A549 (cell line): ENCODE results near the gene RARB. TPM values are rescaled to one million over a fixed set of nuclear protein-coding genes. Genes with fewer than 3 reads are reported as not detected.

Experiments
- ATAC-seq, 2 experiments: fragments of 200-7000 bp in 1 of 2; fragments of >200 bp in 1 of 2; cut with Nextera tagmentation in 1 of 2; cut with Tn5 transposase in 1 of 2; 3 replicates each; pipeline versions ENCODE4 v1.8.0 to v1.9.1; 2018 to 2020; ENCODE audit warnings: mild to moderate bottlenecking in 1 of 2, moderate library complexity in 1 of 2
- CTCF ChIA-PET: fragments of 300-600 bp; sonication (Branson Sonifier 250); formaldehyde crosslinking; extraction: SDS; loops from one replicate; lab custom pipeline; 2021; ENCODE audit warnings: antibody characterized with exemption, inconsistent platforms; lab: Yijun Ruan, JAX
- POLR2A ChIA-PET: fragments of 350-600 bp; formaldehyde crosslinking; extraction: SDS; loops from one replicate; lab custom pipeline; 2021; ENCODE audit warnings: antibody characterized with exemption, inconsistent platforms; lab: Yijun Ruan, JAX
- DNase-seq, 2 experiments: peaks; one replicate each; pipeline versions ENCODE4 v3.0.0 to v3.0.0-alpha.2; 2011 to 2016; ENCODE audit warnings: low read depth in 1 of 2, low spot score in 1 of 2
- FAIRE-seq: peaks from 2 replicates; lab custom pipeline; 2011; peaks lifted over from hg19 to GRCh38; lab: Jason Lieb, UNC
- H3K27ac ChIP-seq, 2 experiments: fragments of >200 bp; sonication (Bioruptor Twin); formaldehyde crosslinking; 3 replicates each; pipeline ENCODE4 v1.5.1; 2016 to 2017
- H3K4me1 ChIP-seq: fragments of >200 bp; sonication (Bioruptor Twin); formaldehyde crosslinking; 3 replicates; pipeline ENCODE4 v1.6.1; 2016
- H3K4me2 ChIP-seq: fragments of >200 bp; sonication (Bioruptor Twin); formaldehyde crosslinking; 3 replicates; pipeline ENCODE4 v1.6.1; 2016
- H3K4me3 ChIP-seq: fragments of >200 bp; sonication (Bioruptor Twin); formaldehyde crosslinking; 3 replicates; pipeline ENCODE4 v1.5.1; 2016
- H3K9me3 ChIP-seq: fragments of >200 bp; sonication (Bioruptor Twin); formaldehyde crosslinking; 3 replicates; pipeline ENCODE4 v1.6.1; 2016
- ATOH8 ChIP-seq: fragments of 250-450 bp; sonication (Bioruptor Pico); IDR thresholded peaks from 2 replicates; pipeline ENCODE4 v1.5.0; 2020; ENCODE audit warnings: low read depth, mild to moderate bottlenecking, moderate library complexity
- CBX2 ChIP-seq: fragments of 200-600 bp; sonication (generic); IDR thresholded peaks from 2 replicates; pipeline ENCODE4 v1.6.1; 2016; ENCODE audit warnings: low read depth, mild to moderate bottlenecking, borderline replicate concordance
- CBX8 ChIP-seq: fragments of 200-600 bp; sonication (generic); IDR thresholded peaks from 2 replicates; pipeline ENCODE4 v1.6.1; 2016
- CHD2 ChIP-seq: fragments of 150-350 bp; IDR thresholded peaks from 2 replicates; pipeline ENCODE4 v1.6.1; 2014; ENCODE audit warnings: low read length; ENCODE audit not compliant: partially characterized antibody
- EHF ChIP-seq: fragments of 250-450 bp; sonication (Bioruptor Pico); IDR thresholded peaks from 2 replicates; pipeline ENCODE4 v1.5.0; 2020; ENCODE audit warnings: mild to moderate bottlenecking
- ELK1 ChIP-seq: fragments of 150-350 bp; IDR thresholded peaks from 2 replicates; pipeline ENCODE4 v1.6.1; 2014; ENCODE audit warnings: low read depth, mild to moderate bottlenecking, low read length
- FOSB ChIP-seq: fragments of 250-450 bp; sonication (Bioruptor Pico); IDR thresholded peaks from 2 replicates; pipeline ENCODE4 v1.5.0; 2020; ENCODE audit warnings: mild to moderate bottlenecking, moderate library complexity
- FOXS1 ChIP-seq: fragments of 250-450 bp; sonication (Bioruptor Pico); IDR thresholded peaks from 2 replicates; pipeline ENCODE4 v1.5.0; 2020; ENCODE audit warnings: mild to moderate bottlenecking, moderate library complexity
- GATA3 ChIP-seq: IDR thresholded peaks from 2 replicates; pipeline ENCODE4 v1.6.1; 2012; ENCODE audit warnings: borderline replicate concordance
- HEYL ChIP-seq: fragments of 250-450 bp; sonication (Bioruptor Pico); IDR thresholded peaks from 2 replicates; pipeline ENCODE4 v1.8.0; 2021; ENCODE audit warnings: mild to moderate bottlenecking, moderate library complexity
- HOXB13 ChIP-seq: fragments of 250-450 bp; sonication (Bioruptor Pico); IDR thresholded peaks from 2 replicates; pipeline ENCODE4 v1.5.0; 2020; ENCODE audit warnings: low read depth, mild to moderate bottlenecking, moderate library complexity
- HOXB5 ChIP-seq: fragments of 250-450 bp; sonication (Bioruptor Pico); IDR thresholded peaks from 2 replicates; pipeline ENCODE4 v1.5.0; 2020; ENCODE audit warnings: mild to moderate bottlenecking, moderate library complexity
- JUN ChIP-seq, 2 experiments: fragments of >200 bp; sonication (Bioruptor Twin); formaldehyde crosslinking; IDR thresholded peaks; 2 replicates in 1 of 2; 3 replicates in 1 of 2; pipeline ENCODE4 v1.6.1; 2016 to 2017
- JUNB ChIP-seq: fragments of >200 bp; sonication (Bioruptor Twin); formaldehyde crosslinking; IDR thresholded peaks from 2 replicates; pipeline ENCODE4 v1.6.1; 2016
- MYC ChIP-seq: IDR thresholded peaks from 2 replicates; pipeline ENCODE4 v1.6.1; 2012; ENCODE audit warnings: mild to moderate bottlenecking, inconsistent platforms, low read length, improper control_type of control experiment, borderline replicate concordance
- NPAS2 ChIP-seq: fragments of 250-450 bp; sonication (Bioruptor Pico); IDR thresholded peaks from 2 replicates; pipeline ENCODE4 v1.8.0; 2022; ENCODE audit warnings: mild to moderate bottlenecking, moderate library complexity, borderline replicate concordance
- POLR2AphosphoS2 ChIP-seq: conservative IDR thresholded peaks from 2 replicates; pipeline ENCODE4 v1.6.1; 2012; ENCODE audit warnings: low read length, improper control_type of control experiment, inconsistent platforms
- REST ChIP-seq: fragments of 200-600 bp; sonication (generic); IDR thresholded peaks from 2 replicates; pipeline ENCODE4 v1.6.1; 2016; ENCODE audit warnings: antibody characterized with exemption, mild to moderate bottlenecking, moderate library complexity
- SMC3 ChIP-seq: fragments of >200 bp; sonication (Bioruptor Twin); formaldehyde crosslinking; IDR thresholded peaks from 3 replicates; pipeline ENCODE4 v1.6.1; 2018; ENCODE audit warnings: inconsistent platforms
- ZC3H11A ChIP-seq: fragments of 450-650 bp; IDR thresholded peaks from 2 replicates; pipeline ENCODE4 v1.6.1; 2014; ENCODE audit warnings: antibody characterized with exemption, mild to moderate bottlenecking
- ZNF302 ChIP-seq: fragments of 250-450 bp; sonication (Bioruptor Pico); IDR thresholded peaks from 2 replicates; pipeline ENCODE4 v1.9.0; 2021; ENCODE audit warnings: inconsistent platforms, mild to moderate bottlenecking, moderate library complexity
- WGBS: methylation state at CpG from one replicate; pipeline ENCODE4 v1.1.6; 2017; ENCODE audit errors: missing lambda C conversion rate; 5-methylcytosine and 5-hydroxymethylcytosine counted together
- polyA plus RNA-seq, 4 experiments: library from polyadenylated mRNA; depleted of rRNA in 3 of 4; stranded (reverse); fragments of >200 nt; fragmentation: RNase III in 1 of 4; extraction: RNeasy Plus Mini Kit Qiagen cat#74134 plus additional on column Dnase treatment in 1 of 4; gene quantifications; 2 replicates in 3 of 4; 3 replicates in 1 of 4; pipeline ENCODE4 v1.2.3, GENCODE V29; 2011 to 2017

Gene RARB
- polyA plus RNA-seq, 2 of the 4 experiments (the other 2 are of a cell fraction): 24.5 to 30.8 TPM

- TF ChIP-seq REST (no peak), CBX8 (no peak), MYC (no peak)
These were observed 74.2 kb downstream of the RARB start (continued) for GRCh38 chr3:25502233-25502632.

- TF ChIP-seq CBX2 (no peak), NPAS2 (no peak), SMC3 (no peak), ATOH8 (no peak), FOSB (CRISPR knock-in tag) (no peak), JUN (IDR thresholded peaks at IDR 0.05) (no peak), CHD2 (no peak), FOXS1 (no peak), POLR2AphosphoS2 (no peak)
- no peak overlapping the region for H3K4me2 ChIP-seq
- H3K9me3 ChIP-seq: no peaks in the 10 kb centered on the region
- DNase-seq (no peak), ATAC-seq (no peak), FAIRE-seq (no peak)
- CTCF ChIA-PET: interaction anchor here (1.2 kb wide), 1 partner anchor 62 kb away, joined by 3 read pairs; no protein-coding TSS in a partner anchor
- H3K4me3 ChIP-seq: no peak overlapping the region
- POLR2A ChIA-PET: interaction anchor here (0.6 kb wide), 1 partner anchor 80 kb away, joined by 3 read pairs; no protein-coding TSS in a partner anchor
- H3K4me1 ChIP-seq: peaks cover 22% of the 10 kb centered on the region
- H3K27ac ChIP-seq: no peak overlapping the region
- 89% methylated on average over 4 of the region's 4 CpGs for WGBS
These were observed 75.8 kb downstream of the RARB start for GRCh38 chr3:25503898-25504301.

- no peak for TF ChIP-seq CBX2
- TF ChIP-seq JUNB: no peak
- no peak for TF ChIP-seq HEYL (CRISPR knock-in tag)
- TF ChIP-seq HOXB5 (CRISPR knock-in tag): no peak
- no peak for TF ChIP-seq ZNF302 (CRISPR knock-in tag)
- TF ChIP-seq GATA3: no peak
- no peak for TF ChIP-seq ELK1
- no peak for TF ChIP-seq ZC3H11A
- no peak for TF ChIP-seq EHF (CRISPR knock-in tag)
- no peak for TF ChIP-seq HOXB13 (CRISPR knock-in tag)
- Histone ChIP-seq H3K4me2 (no peak overlapping the region), H3K4me3 (no peak overlapping the region), H3K9me3 (no peaks in the 10 kb centered on the region), H3K4me1 (peaks cover 33% of the 10 kb centered on the region), H3K27ac (no peak overlapping the region)
- FAIRE-seq (no peak), ATAC-seq (no peak), DNase-seq (no peak)
- ChIA-PET POLR2A (no interaction called here), CTCF (interaction anchor here (0.9 kb wide), 1 partner anchor 10 kb away, joined by 3 read pairs; no protein-coding TSS in a partner anchor)
- 72% methylated on average over 4 of the region's 4 CpGs for WGBS
These were observed 77.5 kb downstream of the RARB start for GRCh38 chr3:25505581-25505980.
